Tibial nerve (tissue), 4 donors: Measurements from ENCODE around the gene NCR3LG1. TPM values are rescaled to one million over a fixed set of nuclear protein-coding genes. Genes with fewer than 3 reads are reported as not detected.

ENCODE experiments used
- DNase-seq, 2 donors: peaks; one replicate each; pipeline ENCODE4 v3.0.0-alpha.2; 2019; ENCODE audit warnings: low spot score in 2 of 2
- H3K27ac ChIP-seq, 4 donors: fragments of 200-600 bp; sonication (generic) in 3 of 4; one replicate each; pipeline ENCODE4 v1.5.1; 2017 to 2019; ENCODE audit warnings: mild to moderate bottlenecking in 1 of 4
- H3K27me3 ChIP-seq, 2 donors: fragments of 200-600 bp; sonication (generic) in 1 of 2; one replicate each; pipeline versions ENCODE4 v1.5.1 to v1.6.0; 2017 to 2019
- H3K36me3 ChIP-seq, 3 donors: fragments of 200-600 bp; sonication (generic); one replicate each; pipeline ENCODE4 v1.5.1; 2018 to 2019
- H3K4me1 ChIP-seq, 4 donors: fragments of 200-600 bp; sonication (generic) in 3 of 4; one replicate each; pipeline ENCODE4 v1.5.1; 2017 to 2019
- H3K4me3 ChIP-seq, 4 donors: fragments of 200-600 bp; sonication (generic) in 3 of 4; one replicate each; pipeline ENCODE4 v1.5.1; 2017 to 2019; ENCODE audit warnings: mild to moderate bottlenecking in 1 of 4, moderate library complexity in 1 of 4
- H3K9me3 ChIP-seq, 4 donors: fragments of 200-600 bp; sonication (generic) in 3 of 4; one replicate each; pipeline ENCODE4 v1.5.1; 2017 to 2019
- CTCF ChIP-seq, 5 experiments: fragments of 200-600 bp in 3 of 5; fragments of 450-650 bp in 2 of 5; sonication (generic) in 3 of 5; IDR thresholded peaks; one replicate each; pipeline ENCODE4 v1.5.1; 2016 to 2019; ENCODE audit warnings: antibody characterized with exemption in 5 of 5, mild to moderate bottlenecking in 3 of 5, moderate library complexity in 2 of 5
- EP300 ChIP-seq, 2 donors: sonication (generic); formaldehyde crosslinking; IDR thresholded peaks; one replicate each; pipeline ENCODE4 v1.6.1; 2017; ENCODE audit warnings: antibody characterized with exemption in 2 of 2, mild to moderate bottlenecking in 1 of 2
- POLR2A ChIP-seq, 2 donors: fragments of 450-650 bp; IDR thresholded peaks; one replicate each; pipeline ENCODE4 v1.6.1; 2017; ENCODE audit warnings: antibody characterized with exemption in 2 of 2, mild to moderate bottlenecking in 2 of 2, moderate library complexity in 2 of 2
- WGBS, 2 donors: methylation state at CpG; one replicate each; pipeline ENCODE4 v1.1.5; 2018; 5-methylcytosine and 5-hydroxymethylcytosine counted together
- total RNA-seq, 4 donors: library from RNA; depleted of rRNA; stranded (reverse); fragments of >200 nt; gene quantifications; one replicate each; pipeline ENCODE4 v1.1.0, GENCODE V29; 2016

The NCR3LG1 gene
- total RNA-seq, 4 donors from 2014 or later, result 1.0 to 2.2 (median 2.0) TPM

GRCh38 chr11:17392872-17393271 is 41.3 kb downstream of the NCR3LG1 start:
- Histone ChIP-seq H3K27ac (no peak overlapping the region), H3K27me3 (peaks cover 0 to 9% of the 10 kb centered on the region in 2 donors), H3K4me1 (peaks cover 0 to 14% (median 2%) of the 10 kb centered on the region in 4 donors), H3K9me3 (no peaks in the 10 kb centered on the region), H3K4me3 (no peak overlapping the region), H3K36me3 (no peaks in the 10 kb centered on the region)
- no peak for TF ChIP-seq POLR2A (IDR thresholded peaks at IDR 0.05)
- no peak for TF ChIP-seq EP300 (IDR thresholded peaks at IDR 0.05)
- no peak for TF ChIP-seq CTCF (IDR thresholded peaks at IDR 0.05)
- DNase-seq, result no peak
- WGBS, 2 donors, result 76 to 86% methylated on average over 11 to 14 of the region's 14 CpGs

GRCh38 chr11:17393472-17393871 is 41.9 kb downstream of the NCR3LG1 start:
- H3K9me3 ChIP-seq, result no peaks in the 10 kb centered on the region
- H3K4me3 ChIP-seq, result no peak overlapping the region
- WGBS, 2 donors, result 92 to 93% methylated on average over 6 of the region's 6 CpGs
- H3K36me3 ChIP-seq, result no peaks in the 10 kb centered on the region
- no peak overlapping the region for H3K27ac ChIP-seq
- DNase-seq, result no peak
- peaks cover 0 to 10% (median 2%) of the 10 kb centered on the region in 4 donors for H3K4me1 ChIP-seq
- H3K27me3 ChIP-seq, result peaks cover 0 to 3% of the 10 kb centered on the region in 2 donors
- TF ChIP-seq CTCF (IDR thresholded peaks at IDR 0.05) (no peak), EP300 (IDR thresholded peaks at IDR 0.05) (no peak), POLR2A (IDR thresholded peaks at IDR 0.05) (no peak)

GRCh38 chr11:17394743-17395390 is 43.3 kb downstream of the NCR3LG1 start:
- Histone ChIP-seq H3K27ac (no peak overlapping the region), H3K9me3 (no peaks in the 10 kb centered on the region)
- no peak for TF ChIP-seq POLR2A (IDR thresholded peaks at IDR 0.05)
- TF ChIP-seq EP300 (IDR thresholded peaks at IDR 0.05), result no peak
- TF ChIP-seq CTCF (IDR thresholded peaks at IDR 0.05), result no peak

GRCh38 chr11:17395554-17395961 is 44.0 kb downstream of the NCR3LG1 start:
- 94 to 95% methylated on average over 17 to 20 of the region's 20 CpGs for WGBS, 2 donors
- Histone ChIP-seq H3K4me3 (no peak overlapping the region), H3K36me3 (no peaks in the 10 kb centered on the region), H3K9me3 (no peaks in the 10 kb centered on the region), H3K4me1 (no peaks in the 10 kb centered on the region), H3K27ac (no peak overlapping the region), H3K27me3 (no peaks in the 10 kb centered on the region)
- DNase-seq, result no peak
- no peak for TF ChIP-seq EP300 (IDR thresholded peaks at IDR 0.05)
- no peak for TF ChIP-seq POLR2A (IDR thresholded peaks at IDR 0.05)
- no peak for TF ChIP-seq CTCF (IDR thresholded peaks at IDR 0.05)

More at GRCh38 chr11:17394743-17395390, 43.3 kb downstream of the NCR3LG1 start:
- WGBS, 2 donors, result 83 to 97% methylated on average over 6 to 8 of the region's 10 CpGs
- no peaks in the 10 kb centered on the region for H3K27me3 ChIP-seq
- DNase-seq, result no peak
- no peak overlapping the region for H3K4me3 ChIP-seq
- H3K36me3 ChIP-seq, result no peaks in the 10 kb centered on the region
- no peaks in the 10 kb centered on the region for H3K4me1 ChIP-seq

- DNase-seq, result no peak
- 86 to 95% methylated on average over 6 of the region's 6 CpGs for WGBS, 2 donors
- H3K4me1 ChIP-seq, result no peaks in the 10 kb centered on the region
- no peaks in the 10 kb centered on the region for H3K9me3 ChIP-seq
- no peaks in the 10 kb centered on the region for H3K36me3 ChIP-seq
- TF ChIP-seq EP300 (IDR thresholded peaks at IDR 0.05), result no peak
- no peak overlapping the region for H3K27ac ChIP-seq
- H3K27me3 ChIP-seq, result no peaks in the 10 kb centered on the region
- H3K4me3 ChIP-seq, result no peak overlapping the region
Measured at GRCh38 chr11:17395978-17396377, 44.4 kb downstream of the NCR3LG1 start.
